Mucosa of stomach (tissue), 1 donor: ENCODE results near the gene FGF12.

ENCODE experiments used
- H3K27me3 ChIP-seq: one replicate; pipeline ENCODE4 v1.7.0; 2013; ENCODE audit warnings: mild to moderate bottlenecking, low read length; ENCODE audit not compliant: control insufficient read depth, insufficient read depth
- H3K36me3 ChIP-seq: one replicate; pipeline ENCODE4 v1.7.0; 2013; ENCODE audit warnings: low read length; ENCODE audit not compliant: control insufficient read depth, insufficient read depth
- H3K4me1 ChIP-seq: one replicate; pipeline ENCODE4 v1.7.0; 2013; ENCODE audit warnings: mild to moderate bottlenecking, low read length; ENCODE audit not compliant: control insufficient read depth, insufficient read depth
- H3K4me3 ChIP-seq: one replicate; pipeline ENCODE4 v1.7.0; 2013; ENCODE audit warnings: low read length
- H3K9ac ChIP-seq: one replicate; pipeline ENCODE4 v1.7.0; 2013; ENCODE audit warnings: mild to moderate bottlenecking, low read length, moderate library complexity
- H3K9me3 ChIP-seq: one replicate; pipeline ENCODE4 v1.7.0; 2013; ENCODE audit warnings: mild to moderate bottlenecking, low read length, moderate library complexity; ENCODE audit not compliant: control insufficient read depth
- donor health status: Pancreatic carcinoma.

FGF12 gene

DNA sequence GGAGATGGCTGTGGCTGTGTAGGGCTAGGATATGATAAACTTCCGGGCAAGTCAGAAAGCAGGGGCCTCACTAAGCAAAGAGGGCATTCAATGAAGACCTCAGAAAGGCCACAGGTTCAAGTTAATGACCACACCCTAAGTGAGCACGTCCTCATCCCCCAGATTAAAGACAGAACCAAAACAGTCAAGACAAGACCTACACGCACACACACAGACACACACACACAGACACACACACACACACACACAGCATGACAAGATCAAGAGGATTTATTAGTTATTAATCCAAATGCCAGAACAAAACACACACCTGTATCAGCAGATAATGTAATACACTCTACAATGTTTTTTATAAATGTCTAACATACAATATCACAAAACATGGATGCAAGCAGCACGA is 546.2 kb downstream of the FGF12 start:
- H3K27me3 ChIP-seq = no peaks in the 10 kb centered on the region
- no peaks in the 10 kb centered on the region for H3K4me1 ChIP-seq
- no peak overlapping the region for H3K4me3 ChIP-seq
- H3K9me3 ChIP-seq = no peaks in the 10 kb centered on the region
- no peak overlapping the region for H3K9ac ChIP-seq
- H3K36me3 ChIP-seq = no peaks in the 10 kb centered on the region

DNA sequence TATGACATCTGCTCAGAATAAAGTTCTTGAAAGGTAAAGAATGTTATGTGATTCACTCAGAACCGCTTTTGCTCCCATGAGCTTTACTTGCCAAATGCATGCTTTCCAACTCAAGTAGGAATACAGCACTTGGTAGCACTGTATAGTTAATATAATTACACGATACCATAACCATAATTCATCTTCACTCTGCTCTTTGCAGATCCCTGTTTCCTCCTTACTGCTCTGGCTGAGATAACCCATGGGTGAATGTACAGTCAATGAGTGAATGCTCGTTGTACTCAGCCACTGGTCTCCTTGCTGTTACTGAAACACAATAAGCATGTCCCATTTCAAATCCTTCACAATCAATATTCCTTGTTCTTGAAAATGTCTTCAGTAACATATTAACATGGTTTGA is 550.0 kb downstream of the FGF12 start:
- Histone ChIP-seq H3K36me3 (no peaks in the 10 kb centered on the region), H3K4me1 (no peaks in the 10 kb centered on the region), H3K9me3 (no peaks in the 10 kb centered on the region), H3K27me3 (no peaks in the 10 kb centered on the region), H3K4me3 (no peak overlapping the region), H3K9ac (no peak overlapping the region)

DNA sequence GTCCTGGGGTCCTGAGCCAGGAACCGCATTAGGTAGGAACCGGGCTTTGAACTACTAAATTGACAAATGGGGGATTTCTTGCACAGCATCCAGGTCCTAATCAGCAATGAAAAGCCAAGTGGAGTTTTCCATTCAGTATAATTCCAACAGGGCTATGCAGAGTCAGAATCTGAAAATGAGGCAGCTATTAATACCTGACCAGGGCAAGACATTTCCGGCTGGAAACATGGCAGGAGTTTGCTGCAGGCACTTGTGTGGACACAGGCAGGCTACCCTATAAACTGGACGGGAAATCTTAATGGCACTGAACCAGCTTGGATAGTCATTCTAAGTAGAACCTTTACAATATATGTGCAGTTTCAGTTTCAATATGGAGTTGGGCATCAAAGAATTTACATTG is 553.1 kb downstream of the FGF12 start:
- Histone ChIP-seq H3K9me3 (no peaks in the 10 kb centered on the region), H3K4me1 (no peaks in the 10 kb centered on the region), H3K9ac (no peak overlapping the region), H3K36me3 (no peaks in the 10 kb centered on the region), H3K4me3 (no peak overlapping the region), H3K27me3 (no peaks in the 10 kb centered on the region)

DNA sequence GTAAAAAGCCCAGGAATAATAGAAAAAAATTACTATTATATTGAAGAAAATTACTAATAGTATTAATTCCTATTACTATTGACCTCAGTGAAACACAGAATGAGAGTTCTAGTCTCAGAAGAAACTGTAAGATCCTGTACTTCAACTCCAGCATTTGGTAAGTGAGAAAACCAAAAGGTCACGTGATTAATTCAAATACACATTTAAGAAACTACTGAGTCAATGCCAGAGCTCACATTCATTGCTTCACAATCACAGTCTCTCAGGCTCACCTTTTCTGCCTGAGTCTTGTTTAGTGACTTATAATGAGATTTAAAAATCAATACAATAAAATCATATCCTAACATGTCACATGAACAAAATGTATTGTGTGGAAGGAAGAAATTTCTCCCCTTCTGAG is 556.1 kb downstream of the FGF12 start:
- Histone ChIP-seq H3K4me1 (no peaks in the 10 kb centered on the region), H3K4me3 (no peak overlapping the region), H3K9ac (no peak overlapping the region)

DNA sequence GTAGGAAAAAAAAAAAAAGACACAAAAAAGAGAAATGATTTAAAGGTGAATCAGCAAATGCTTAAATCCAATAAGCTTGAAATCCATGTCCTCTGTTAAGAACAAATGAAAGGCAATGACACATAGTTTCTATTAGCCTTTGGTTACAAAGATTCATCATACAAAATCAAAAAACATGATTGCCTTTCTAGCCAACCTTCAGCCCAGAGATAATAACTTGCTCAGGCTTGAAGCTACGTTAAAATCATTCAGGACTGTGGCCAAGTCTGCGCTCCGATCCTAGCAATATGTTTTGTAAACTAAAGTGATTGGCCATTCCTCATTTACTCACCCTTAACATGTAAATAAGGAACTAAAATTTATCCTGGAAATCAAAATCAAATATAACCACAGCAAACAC is 556.7 kb downstream of the FGF12 start:
- H3K4me3 ChIP-seq = no peak overlapping the region
- no peaks in the 10 kb centered on the region for H3K4me1 ChIP-seq
- H3K9ac ChIP-seq = no peak overlapping the region
- H3K9me3 ChIP-seq = no peaks in the 10 kb centered on the region
- no peaks in the 10 kb centered on the region for H3K27me3 ChIP-seq
- H3K36me3 ChIP-seq = no peaks in the 10 kb centered on the region

More for the DNA sequence above, 556.1 kb downstream of the FGF12 start:
- H3K9me3 ChIP-seq = no peaks in the 10 kb centered on the region
- H3K36me3 ChIP-seq = no peaks in the 10 kb centered on the region
- no peaks in the 10 kb centered on the region for H3K27me3 ChIP-seq

DNA sequence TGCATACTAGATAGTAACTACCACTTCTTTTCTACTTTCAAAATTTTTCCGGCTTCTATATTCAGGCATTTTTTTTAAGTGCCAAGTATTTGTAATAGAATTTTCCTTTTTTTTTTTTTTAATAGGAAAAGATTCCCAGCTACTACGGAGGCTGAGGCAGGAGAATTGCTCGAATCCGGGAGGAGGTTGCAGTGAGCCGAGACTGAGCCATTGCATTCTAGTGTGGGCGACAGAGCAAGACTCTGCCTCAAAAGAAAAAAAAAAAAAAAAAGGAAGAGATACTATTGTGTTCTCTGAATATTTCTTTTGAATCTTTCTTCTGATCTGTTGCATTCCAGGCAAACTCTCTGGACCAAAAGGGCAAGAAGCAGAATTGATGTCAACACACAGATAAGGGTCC is 557.3 kb downstream of the FGF12 start:
- no peaks in the 10 kb centered on the region for H3K4me1 ChIP-seq
- H3K4me3 ChIP-seq = no peak overlapping the region
- H3K27me3 ChIP-seq = no peaks in the 10 kb centered on the region
- H3K9ac ChIP-seq = no peak overlapping the region
- no peaks in the 10 kb centered on the region for H3K9me3 ChIP-seq
- no peaks in the 10 kb centered on the region for H3K36me3 ChIP-seq

DNA sequence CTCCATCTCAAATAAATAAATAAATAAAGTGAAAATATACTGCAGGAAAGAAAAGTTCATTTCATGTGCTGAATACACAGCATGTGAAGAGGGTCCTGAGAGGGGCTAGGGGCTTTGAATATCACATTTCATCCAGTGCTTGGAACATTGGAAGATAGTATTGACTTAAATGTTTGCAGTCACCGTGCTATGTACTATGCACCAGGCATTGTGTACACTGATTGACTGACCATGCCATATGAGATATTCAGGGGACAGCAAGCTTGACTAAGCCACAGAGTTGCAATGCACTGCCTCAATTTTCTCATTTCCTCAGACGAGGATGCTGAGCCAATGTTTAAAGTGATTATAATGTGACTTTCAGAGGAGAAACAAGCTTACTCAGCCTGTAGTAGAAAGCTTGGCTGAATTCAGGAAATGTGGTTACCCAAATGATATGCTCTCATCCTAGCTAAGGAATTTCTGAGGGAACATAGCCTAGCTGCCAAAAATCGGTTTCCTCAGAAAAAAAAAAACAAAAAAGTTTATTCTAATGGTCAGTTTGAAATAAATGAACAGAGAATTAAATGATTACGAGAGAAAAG is 557.9 kb downstream of the FGF12 start:
- Histone ChIP-seq H3K4me3 (no peak overlapping the region), H3K9ac (no peak overlapping the region), H3K27me3 (no peaks in the 10 kb centered on the region), H3K9me3 (no peaks in the 10 kb centered on the region), H3K36me3 (no peaks in the 10 kb centered on the region), H3K4me1 (no peaks in the 10 kb centered on the region)

DNA sequence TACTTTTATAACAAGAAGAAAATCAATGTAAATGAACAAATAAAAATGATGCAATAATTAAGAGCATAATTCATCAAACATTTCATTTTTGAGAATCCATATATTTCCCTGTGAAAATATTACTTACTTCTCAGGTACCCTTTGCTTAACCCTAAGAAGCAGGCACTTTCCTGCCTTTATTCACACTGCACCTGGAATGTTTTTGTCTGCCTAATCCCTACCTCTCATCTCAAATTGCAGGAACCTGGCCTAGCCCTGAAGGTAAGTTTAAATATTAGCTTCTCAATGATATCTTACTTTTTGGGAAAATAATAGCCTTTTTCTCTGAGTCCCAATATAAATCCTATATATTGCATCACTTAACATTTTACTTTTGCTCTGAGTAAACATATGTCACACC is 559.1 kb downstream of the FGF12 start:
- Histone ChIP-seq H3K36me3 (no peaks in the 10 kb centered on the region), H3K4me3 (no peak overlapping the region), H3K9me3 (no peaks in the 10 kb centered on the region), H3K9ac (no peak overlapping the region), H3K27me3 (no peaks in the 10 kb centered on the region), H3K4me1 (no peaks in the 10 kb centered on the region)

DNA sequence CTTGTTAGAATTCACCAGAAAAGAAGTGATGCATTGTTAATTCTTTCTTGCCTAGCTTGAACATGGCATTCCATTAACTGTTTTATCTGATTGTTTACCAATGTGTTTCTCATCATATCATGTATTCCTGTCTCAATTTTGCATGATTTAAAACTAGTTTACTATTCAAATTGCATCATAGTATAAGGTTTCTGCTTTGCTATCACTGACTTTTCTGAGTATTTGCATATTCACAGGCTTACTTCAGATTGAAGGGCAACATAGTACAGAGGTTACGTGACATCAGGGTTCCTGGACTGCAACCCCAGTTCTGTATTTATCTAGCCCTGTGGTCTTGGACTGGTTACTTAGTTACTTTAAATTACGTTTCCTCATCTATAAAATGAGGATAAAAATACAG is 561.8 kb downstream of the FGF12 start:
- no peak overlapping the region for H3K4me3 ChIP-seq
- no peaks in the 10 kb centered on the region for H3K36me3 ChIP-seq
- H3K27me3 ChIP-seq = no peaks in the 10 kb centered on the region
- no peaks in the 10 kb centered on the region for H3K4me1 ChIP-seq
- no peak overlapping the region for H3K9ac ChIP-seq
- H3K9me3 ChIP-seq = no peaks in the 10 kb centered on the region

DNA sequence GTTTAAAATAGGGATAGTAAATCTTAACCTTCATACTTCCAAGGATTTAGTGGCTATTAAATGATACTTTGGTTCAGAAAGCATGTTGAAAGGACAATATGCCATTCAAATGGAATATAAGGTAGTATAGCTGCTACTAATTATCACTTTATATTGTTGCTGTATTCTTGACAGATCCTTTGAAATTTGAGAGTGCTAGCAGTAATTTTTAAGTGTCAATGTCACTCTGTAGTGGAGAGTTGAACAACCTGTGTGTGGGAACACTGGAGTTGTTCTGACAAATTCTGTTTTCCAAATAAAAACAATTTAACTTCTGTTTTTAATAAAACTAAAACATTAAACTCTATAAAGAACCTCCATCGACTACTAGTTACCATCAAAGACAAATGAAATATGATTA is 565.7 kb downstream of the FGF12 start:
- Histone ChIP-seq H3K4me3 (no peak overlapping the region), H3K27me3 (no peaks in the 10 kb centered on the region), H3K4me1 (no peaks in the 10 kb centered on the region), H3K9me3 (no peaks in the 10 kb centered on the region), H3K36me3 (no peaks in the 10 kb centered on the region), H3K9ac (no peak overlapping the region)

DNA sequence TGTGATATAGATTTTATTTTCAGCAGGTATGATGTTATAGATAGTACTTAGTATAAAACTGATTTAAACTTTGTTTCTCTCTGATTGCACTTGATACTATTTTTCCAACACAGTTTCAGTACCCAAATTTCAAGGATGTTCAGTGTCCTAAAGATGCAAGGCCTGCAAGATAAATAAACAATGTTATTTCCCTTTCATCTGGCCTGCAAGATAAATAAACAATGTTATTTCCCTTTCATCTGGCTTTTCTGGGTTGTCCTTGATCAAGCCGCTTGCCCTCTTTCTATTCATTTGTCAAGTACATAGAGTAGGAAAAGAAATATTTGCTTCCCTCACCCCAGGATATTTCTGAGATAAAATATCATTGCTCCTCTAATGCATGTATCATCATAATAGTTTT is 571.0 kb downstream of the FGF12 start:
- no peak overlapping the region for H3K9ac ChIP-seq
- no peaks in the 10 kb centered on the region for H3K27me3 ChIP-seq
- no peaks in the 10 kb centered on the region for H3K36me3 ChIP-seq
- no peaks in the 10 kb centered on the region for H3K4me1 ChIP-seq
- H3K9me3 ChIP-seq = no peaks in the 10 kb centered on the region
- no peak overlapping the region for H3K4me3 ChIP-seq

DNA sequence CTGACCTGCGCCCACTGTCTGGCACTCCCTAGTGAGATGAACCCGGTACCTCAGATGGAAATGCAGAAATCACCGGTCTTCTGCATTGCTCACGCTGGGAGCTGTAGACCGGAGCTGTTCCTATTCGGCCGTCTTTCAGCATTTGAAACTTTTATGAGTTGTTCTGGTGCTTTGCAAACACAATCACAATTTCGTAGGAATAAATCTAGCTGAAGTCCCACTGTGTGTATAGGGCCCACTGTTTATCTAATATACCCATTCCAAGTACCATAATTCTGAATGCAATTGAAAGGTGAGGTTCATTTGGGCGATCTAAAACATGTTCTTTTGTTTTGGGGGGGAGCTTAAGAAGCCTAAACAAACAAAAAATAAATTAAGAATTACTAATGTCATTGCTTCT is 572.1 kb downstream of the FGF12 start:
- Histone ChIP-seq H3K9ac (no peak overlapping the region), H3K27me3 (no peaks in the 10 kb centered on the region), H3K4me1 (no peaks in the 10 kb centered on the region), H3K9me3 (no peaks in the 10 kb centered on the region), H3K4me3 (no peak overlapping the region), H3K36me3 (no peaks in the 10 kb centered on the region)

DNA sequence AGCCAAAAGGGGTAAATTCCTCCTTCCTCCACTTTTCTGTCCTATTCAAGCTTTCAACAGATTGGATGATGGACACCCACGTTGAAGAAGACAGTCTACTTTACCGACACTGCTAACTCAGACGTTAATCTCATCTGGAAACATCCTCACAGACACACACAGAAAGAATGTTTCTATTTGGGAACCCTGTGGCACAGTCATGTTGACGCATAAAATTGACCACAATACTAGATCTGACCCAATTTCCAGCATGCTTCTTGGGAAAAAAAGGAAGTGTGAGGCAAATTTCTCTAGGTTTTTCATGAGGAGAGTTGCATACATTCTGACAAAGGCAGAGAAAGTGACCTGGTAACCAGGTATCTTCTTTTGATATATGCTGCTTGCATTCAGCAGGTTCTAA is 594.1 kb downstream of the FGF12 start:
- Histone ChIP-seq H3K4me1 (no peaks in the 10 kb centered on the region), H3K9ac (no peak overlapping the region), H3K27me3 (no peaks in the 10 kb centered on the region), H3K9me3 (no peaks in the 10 kb centered on the region), H3K36me3 (no peaks in the 10 kb centered on the region), H3K4me3 (no peak overlapping the region)
